Fibroblast of lung (primary cell): ENCODE results near the gene HID1. TPM values are rescaled to one million over a fixed set of nuclear protein-coding genes. Genes with fewer than 3 reads are reported as not detected.
A peak's percentile ranks its signal among the peaks of the same experiment; 100 is the strongest.

ENCODE experiments used
- DNase-seq, 2 donors: peaks; one replicate each; pipeline versions ENCODE4 v3.0.0 to v3.0.0-alpha.2; 2010; ENCODE audit warnings: low read depth in 2 of 2
- H2AFZ ChIP-seq: 2 replicates; pipeline ENCODE4 v1.5.1; 2012; ENCODE audit warnings: low read length, control low read depth, inconsistent platforms
- H3K27ac ChIP-seq: 2 replicates; pipeline ENCODE4 v1.5.1; 2011; ENCODE audit warnings: low read length, control low read depth; ENCODE audit not compliant: insufficient read depth
- H3K27me3 ChIP-seq: 2 replicates; pipeline ENCODE4 v1.5.1; 2011; ENCODE audit warnings: mild to moderate bottlenecking, low read length; ENCODE audit not compliant: control insufficient read depth, insufficient read depth
- H3K36me3 ChIP-seq: 2 replicates; pipeline ENCODE4 v1.5.1; 2011; ENCODE audit warnings: low read length; ENCODE audit not compliant: control insufficient read depth, insufficient read depth
- H3K4me1 ChIP-seq: 2 replicates; pipeline ENCODE4 v1.5.1; 2011; ENCODE audit warnings: low read length; ENCODE audit not compliant: control insufficient read depth, insufficient read depth; ENCODE audit errors: extremely low read depth
- H3K4me2 ChIP-seq: 2 replicates; pipeline ENCODE4 v1.5.1; 2011; ENCODE audit warnings: low read length, control low read depth; ENCODE audit not compliant: insufficient read depth; ENCODE audit errors: extremely low read depth
- H3K4me3 ChIP-seq, 4 experiments: fragments of 200-600 bp in 1 of 4; sonication (generic) in 1 of 4; replicated peaks in 1 of 4; 2 replicates each; pipeline ENCODE4 v1.5.1; 2011 to 2016; ENCODE audit warnings: low read length in 4 of 4, low read depth in 3 of 4, mild to moderate bottlenecking in 3 of 4, control low read depth in 2 of 4, inconsistent platforms in 1 of 4, mixed read lengths in 1 of 4; ENCODE audit not compliant: insufficient read depth in 1 of 4; ENCODE audit errors: control extremely low read depth in 1 of 4
- H3K79me2 ChIP-seq: 2 replicates; pipeline ENCODE4 v1.5.1; 2012; ENCODE audit warnings: mild to moderate bottlenecking, low read length, inconsistent platforms; ENCODE audit not compliant: control insufficient read depth, insufficient read depth
- H3K9ac ChIP-seq: 2 replicates; pipeline ENCODE4 v1.5.1; 2011; ENCODE audit warnings: mild to moderate bottlenecking, low read length, control low read depth; ENCODE audit not compliant: insufficient read depth
- H3K9me3 ChIP-seq: 2 replicates; pipeline ENCODE4 v1.5.1; 2012; ENCODE audit warnings: low read depth, low read length; ENCODE audit not compliant: control insufficient read depth, insufficient read depth
- H4K20me1 ChIP-seq: 2 replicates; pipeline ENCODE4 v1.5.1; 2011; ENCODE audit warnings: low read length; ENCODE audit not compliant: control insufficient read depth, insufficient read depth; ENCODE audit errors: extremely low read depth
- CTCF ChIP-seq, 2 donors: IDR thresholded peaks in 1 of 2; conservative IDR thresholded peaks in 1 of 2; 1 replicate in 1 of 2; 2 replicates in 1 of 2; pipeline ENCODE4 v1.5.1; 2011 to 2012; ENCODE audit warnings: low read length in 2 of 2, control low read depth in 1 of 2, inconsistent platforms in 1 of 2, low read depth in 1 of 2, mild to moderate bottlenecking in 1 of 2
- EZH2 ChIP-seq: IDR thresholded peaks from 2 replicates; pipeline ENCODE4 v1.5.1; 2012; ENCODE audit warnings: low read length, control low read depth, mild to moderate bottlenecking; ENCODE audit errors: missing control alignments
- polyA plus RNA-seq, 2 donors: library from polyadenylated mRNA; depleted of rRNA in 1 of 2; stranded (reverse) in 1 of 2; unstranded in 1 of 2; fragments of >200 nt; gene quantifications; 2 replicates each; pipeline ENCODE4 v1.2.1, GENCODE V29; 2011 to 2012; ENCODE audit warnings: missing spikeins in 1 of 2
- total RNA-seq: library from RNA; depleted of rRNA; stranded (reverse); fragments of >200 nt; gene quantifications from 2 replicates; pipeline ENCODE4 v1.2.1, GENCODE V29; 2014

HID1 gene
- total and polyA plus RNA-seq, 2 donors (not counting 1 experiment from before 2014, with no cell fraction given): 0.17 to 0.23 TPM

GRCh38 chr17:74937064-74938051 is 35.2 kb downstream of the HID1 start:
- Histone ChIP-seq H3K9ac (no peak overlapping the region), H3K4me3 (no peak overlapping the region), H3K36me3 (no peaks in the 10 kb centered on the region), H3K27me3 (peaks cover 45% of the 10 kb centered on the region), H3K79me2 (no peaks in the 10 kb centered on the region), H3K27ac (no peak overlapping the region), H4K20me1 (no peaks in the 10 kb centered on the region), H3K4me1 (no peaks in the 10 kb centered on the region), H2AFZ (no peak overlapping the region), H3K4me2 (no peak overlapping the region), H3K9me3 (no peaks in the 10 kb centered on the region)
- TF ChIP-seq CTCF (conservative IDR thresholded peaks at IDR 0.05 in 1 of 2, IDR thresholded peaks at IDR 0.05 in 1 of 2; ENCODE audit: low read depth in 1 of 2, low read length in 2 of 2) (no peak), EZH2 (peak; percentile 1)
- DNase-seq: no peak

- peaks cover 45% of the 10 kb centered on the region for H3K27me3 ChIP-seq
- H3K27ac ChIP-seq: no peak overlapping the region
- H3K79me2 ChIP-seq: no peaks in the 10 kb centered on the region
- TF ChIP-seq CTCF (conservative IDR thresholded peaks at IDR 0.05 in 1 of 2, IDR thresholded peaks at IDR 0.05 in 1 of 2; ENCODE audit: low read depth in 1 of 2, low read length in 2 of 2) (no peak), EZH2 (peak; percentile 61)
- H3K36me3 ChIP-seq: no peaks in the 10 kb centered on the region
- no peak overlapping the region for H3K4me2 ChIP-seq
- no peak overlapping the region for H2AFZ ChIP-seq
- H4K20me1 ChIP-seq: no peaks in the 10 kb centered on the region
- DNase-seq: no peak
- no peak overlapping the region for H3K9ac ChIP-seq
- H3K4me1 ChIP-seq: no peaks in the 10 kb centered on the region
- no peak overlapping the region for H3K4me3 ChIP-seq
- H3K9me3 ChIP-seq: no peaks in the 10 kb centered on the region
These were observed 36.1 kb downstream of the HID1 start for GRCh38 chr17:74936470-74936799.

- TF ChIP-seq EZH2 (peak; percentile 28), CTCF (conservative IDR thresholded peaks at IDR 0.05 in 1 of 2, IDR thresholded peaks at IDR 0.05 in 1 of 2; ENCODE audit: low read depth in 1 of 2, low read length in 2 of 2) (no peak)
These were observed 36.7 kb downstream of the HID1 start, which contains the start of gene OTOP3 for GRCh38 chr17:74935585-74936469. Gene OTOP3 (plus strand): TSS chr17:74935898. CDS start chr17:74935922, 24 bp downstream.

More at GRCh38 chr17:74935585-74936469, 36.7 kb downstream of the HID1 start, which contains the start of gene OTOP3:
- DNase-seq: no peak
- Histone ChIP-seq H3K79me2 (no peaks in the 10 kb centered on the region), H3K4me1 (no peaks in the 10 kb centered on the region), H3K4me3 (no peak within 1 kb of the TSS), H2AFZ (no peak within 1 kb of the TSS), H3K9me3 (no peaks in the 10 kb centered on the region), H3K27ac (no peak within 1 kb of the TSS), H3K4me2 (no peak within 1 kb of the TSS), H4K20me1 (no peaks in the 10 kb centered on the region), H3K9ac (no peak within 1 kb of the TSS), H3K36me3 (no peaks in the 10 kb centered on the region), H3K27me3 (peaks cover 45% of the 10 kb centered on the region)
